ENCODE results near the gene OTUD3. TPM values are rescaled to one million over a fixed set of nuclear protein-coding genes. Genes with fewer than 3 reads are reported as not detected.
A peak's percentile ranks its signal among the peaks of the same experiment; 100 is the strongest.

Gene OTUD3
- total RNA-seq, 6 experiments from 2014 or later = 0.98 to 3.4 (median 1.3) TPM

GRCh38 chr1:19907456-19907855 lies 25.3 kb downstream of the OTUD3 start:
- DNase-seq (no peak), ATAC-seq (no peak)
- H3K27ac ChIP-seq = no peak overlapping the region
- no peak overlapping the region for H3K4me3 ChIP-seq
- peaks cover 0 to 77% (median 26%) of the 10 kb centered on the region in 4 donors for H3K36me3 ChIP-seq
- intact Hi-C loops (cut with DNase I) = no loop called here
- TF ChIP-seq POLR2A (IDR thresholded peaks at IDR 0.05) (no peak), CTCF (IDR thresholded peaks at IDR 0.05) (no peak)
- H3K9me3 ChIP-seq = no peaks in the 10 kb centered on the region
- H3K4me1 ChIP-seq = no peaks in the 10 kb centered on the region
- 96% methylated on average over 12 of the region's 13 CpGs for WGBS (ENCODE audit: insufficient coverage, low coverage, low lambda C conversion rate, missing lambda C conversion rate)
- H3K27me3 ChIP-seq = no peaks in the 10 kb centered on the region

GRCh38 chr1:19909392-19909791 lies 27.2 kb downstream of the OTUD3 start:
- Histone ChIP-seq H3K4me1 (no peaks in the 10 kb centered on the region), H3K36me3 (peaks cover 0 to 77% (median 24%) of the 10 kb centered on the region in 4 donors), H3K9me3 (no peaks in the 10 kb centered on the region), H3K27me3 (no peaks in the 10 kb centered on the region), H3K27ac (no peak overlapping the region), H3K4me3 (no peak overlapping the region)
- ATAC-seq (no peak), DNase-seq (no peak)
- 91% methylated on average over 5 of the region's 5 CpGs for WGBS (ENCODE audit: insufficient coverage, low coverage, low lambda C conversion rate, missing lambda C conversion rate)
- TF ChIP-seq CTCF (IDR thresholded peaks at IDR 0.05) (no peak), POLR2A (IDR thresholded peaks at IDR 0.05) (no peak)
- intact Hi-C loops (cut with DNase I) = no loop called here

- 88% methylated on average over 3 of the region's 3 CpGs for WGBS (ENCODE audit: insufficient coverage, low coverage, low lambda C conversion rate, missing lambda C conversion rate)
- Histone ChIP-seq H3K4me3 (no peak overlapping the region), H3K36me3 (peaks cover 0 to 71% (median 21%) of the 10 kb centered on the region in 4 donors), H3K9me3 (no peaks in the 10 kb centered on the region), H3K4me1 (no peaks in the 10 kb centered on the region), H3K27me3 (no peaks in the 10 kb centered on the region), H3K27ac (no peak overlapping the region)
- TF ChIP-seq POLR2A (IDR thresholded peaks at IDR 0.05) = no peak
- no peak for TF ChIP-seq CTCF (IDR thresholded peaks at IDR 0.05)
- ATAC-seq = no peak
- intact Hi-C loops (cut with DNase I) = no loop called here
- no peak for DNase-seq
Measured at GRCh38 chr1:19909971-19910370, 27.8 kb downstream of the OTUD3 start.

GRCh38 chr1:19910650-19911049 lies 28.5 kb downstream of the OTUD3 start:
- no peaks in the 10 kb centered on the region for H3K9me3 ChIP-seq
- ATAC-seq = no peak
- H3K4me1 ChIP-seq = no peaks in the 10 kb centered on the region
- DNase-seq = no peak
- no peak overlapping the region for H3K4me3 ChIP-seq
- no peaks in the 10 kb centered on the region for H3K27me3 ChIP-seq
- peaks cover 0 to 69% (median 21%) of the 10 kb centered on the region in 4 donors for H3K36me3 ChIP-seq
- intact Hi-C loops (cut with DNase I) = no loop called here
- no peak overlapping the region for H3K27ac ChIP-seq
- no peak for TF ChIP-seq POLR2A (IDR thresholded peaks at IDR 0.05)
- no peak for TF ChIP-seq CTCF (IDR thresholded peaks at IDR 0.05)
- no CpG with 5 or more reads among the region's 3 CpGs for WGBS (ENCODE audit: insufficient coverage, low coverage, low lambda C conversion rate, missing lambda C conversion rate)

GRCh38 chr1:19918057-19918456 lies 35.9 kb downstream of the OTUD3 start:
- Histone ChIP-seq H3K4me1 (no peaks in the 10 kb centered on the region), H3K36me3 (peaks cover 0 to 7% (median 0%) of the 10 kb centered on the region in 4 donors), H3K4me3 (no peak overlapping the region), H3K27me3 (no peaks in the 10 kb centered on the region), H3K9me3 (no peaks in the 10 kb centered on the region), H3K27ac (no peak overlapping the region)
- 13% methylated on average over 6 of the region's 6 CpGs for WGBS (ENCODE audit: insufficient coverage, low coverage, low lambda C conversion rate, missing lambda C conversion rate)
- ATAC-seq = peak; percentile 70 to 88 (median 82)
- TF ChIP-seq CTCF (IDR thresholded peaks at IDR 0.05) (peak; percentile 80 to 89 (median 88)), POLR2A (IDR thresholded peaks at IDR 0.05) (no peak)
- intact Hi-C loops (cut with DNase I) = loop anchor here in 1 of 2 donors (5.0 kb wide), 1 partner anchor 234 kb away; no protein-coding TSS in a partner anchor
- peak; percentile 70 to 76 (median 72) for DNase-seq
